HG02973 (cell line): Measurements from ENCODE around the gene EXOC6.

Experiments
- ATAC-seq: cut with Tn5 transposase; IDR thresholded peaks from one replicate; pipeline ENCODE4 v1.9.1; 2021; ENCODE audit warnings: moderate library complexity; ENCODE audit not compliant: unreplicated experiment

The EXOC6 gene

GRCh38 chr10:92999191-92999590, 150.9 kb downstream of the EXOC6 start:
- ATAC-seq = no peak

GRCh38 chr10:93006435-93007039, 158.2 kb downstream of the EXOC6 start:
- no peak for ATAC-seq

- no peak for ATAC-seq
Measured at GRCh38 chr10:93015722-93016121, 167.4 kb downstream of the EXOC6 start.

GRCh38 chr10:93023013-93023650, 174.8 kb downstream of the EXOC6 start:
- ATAC-seq = no peak

GRCh38 chr10:93026072-93026471, 177.8 kb downstream of the EXOC6 start:
- ATAC-seq = no peak

GRCh38 chr10:93027508-93027907, 179.2 kb downstream of the EXOC6 start:
- no peak for ATAC-seq

GRCh38 chr10:93028883-93029282, 180.6 kb downstream of the EXOC6 start:
- no peak for ATAC-seq

- ATAC-seq = no peak
Measured at GRCh38 chr10:93030409-93030808, 182.1 kb downstream of the EXOC6 start.

GRCh38 chr10:93032105-93032808, 183.9 kb downstream of the EXOC6 start:
- ATAC-seq = no peak

GRCh38 chr10:93032809-93033137, 184.5 kb downstream of the EXOC6 start:
- no peak for ATAC-seq

- no peak for ATAC-seq
Measured at GRCh38 chr10:93034426-93034825, 186.1 kb downstream of the EXOC6 start.

- ATAC-seq = no peak
Measured at GRCh38 chr10:93039110-93039509, 190.8 kb downstream of the EXOC6 start.

- ATAC-seq = no peak
Measured at GRCh38 chr10:93039721-93040120, 191.4 kb downstream of the EXOC6 start.

- no peak for ATAC-seq
Measured at GRCh38 chr10:93054486-93054885, 206.2 kb downstream of the EXOC6 start.

- ATAC-seq = no peak
Measured at GRCh38 chr10:93058139-93058538, 209.8 kb downstream of the EXOC6 start.

- no peak for ATAC-seq
Measured at GRCh38 chr10:93059975-93060886, 211.9 kb downstream of the EXOC6 start, which contains the start of gene CYP26C1. Gene CYP26C1 (plus strand): TSS chr10:93060798. CDS start chr10:93061264, 466 bp downstream.

GRCh38 chr10:93060887-93061593, 212.7 kb downstream of the EXOC6 start:
- no peak for ATAC-seq

- ATAC-seq = no peak
Measured at GRCh38 chr10:93061594-93062513, 213.5 kb downstream of the EXOC6 start.

GRCh38 chr10:93062514-93063143, 214.3 kb downstream of the EXOC6 start:
- no peak for ATAC-seq
